Type B pancreatic cell (in vitro differentiated cells): Measurements from ENCODE around the gene NTN3. TPM values are rescaled to one million over a fixed set of nuclear protein-coding genes. Genes with fewer than 3 reads are reported as not detected.

Source experiments
- DNase-seq: peaks from one replicate; pipeline ENCODE4 v3.0.0; 2021; ENCODE audit warnings: mixed read lengths; ENCODE audit not compliant: unreplicated experiment; ENCODE audit errors: extremely low spot score
- H3K27ac Mint-ChIP-seq: 2 replicates; pipeline ENCODE4 v1.8.0; 2021; ENCODE audit warnings: mild to moderate bottlenecking, mixed read lengths
- H3K27me3 Mint-ChIP-seq: 2 replicates; pipeline ENCODE4 v1.8.0; 2021; ENCODE audit warnings: mixed read lengths
- H3K36me3 Mint-ChIP-seq: 2 replicates; pipeline ENCODE4 v1.8.0; 2021; ENCODE audit warnings: mixed read lengths
- H3K4me1 Mint-ChIP-seq: one replicate; pipeline ENCODE4 v1.8.0; 2021; ENCODE audit warnings: mixed read lengths; ENCODE audit not compliant: unreplicated experiment
- H3K4me3 Mint-ChIP-seq: 2 replicates; pipeline ENCODE4 v1.8.0; 2021; ENCODE audit warnings: mild to moderate bottlenecking, mixed read lengths
- H3K9me3 Mint-ChIP-seq: 2 replicates; pipeline ENCODE4 v1.8.0; 2021; ENCODE audit warnings: mixed read lengths
- CTCF ChIP-seq: fragments of 200-600 bp; sonication (generic); conservative IDR thresholded peaks from 2 replicates; pipeline ENCODE4 v1.5.0; 2021; ENCODE audit warnings: antibody characterized with exemption, mild to moderate bottlenecking
- total RNA-seq: library from RNA; stranded (reverse); gene quantifications from 2 replicates; pipeline ENCODE4 v1.2.1, GENCODE V29; 2021; ENCODE audit warnings: low replicate concordance

The NTN3 gene
- total RNA-seq, 1 donor from 2014 or later = 4.5 TPM

GRCh38 chr16:2507052-2507659 is 36.1 kb downstream of the NTN3 start:
- H3K36me3 Mint-ChIP-seq = no peaks in the 10 kb centered on the region
- no peak for DNase-seq
- no peak overlapping the region for H3K27ac Mint-ChIP-seq
- no peak overlapping the region for H3K4me3 Mint-ChIP-seq
- no peaks in the 10 kb centered on the region for H3K9me3 Mint-ChIP-seq
- no peak for TF ChIP-seq CTCF
- no peaks in the 10 kb centered on the region for H3K27me3 Mint-ChIP-seq
- H3K4me1 Mint-ChIP-seq = peaks cover 14% of the 10 kb centered on the region

- no peaks in the 10 kb centered on the region for H3K27me3 Mint-ChIP-seq
- H3K36me3 Mint-ChIP-seq = no peaks in the 10 kb centered on the region
- H3K27ac Mint-ChIP-seq = no peak overlapping the region
- no peak for TF ChIP-seq CTCF
- H3K9me3 Mint-ChIP-seq = no peaks in the 10 kb centered on the region
- H3K4me1 Mint-ChIP-seq = peaks cover 17% of the 10 kb centered on the region
- no peak for DNase-seq
- H3K4me3 Mint-ChIP-seq = no peak overlapping the region
Observed at GRCh38 chr16:2507665-2508064, 36.6 kb downstream of the NTN3 start.

GRCh38 chr16:2508722-2509400 is 37.8 kb downstream of the NTN3 start:
- Mint-ChIP-seq H3K4me1 (peaks cover 17% of the 10 kb centered on the region), H3K27ac (no peak overlapping the region), H3K9me3 (no peaks in the 10 kb centered on the region), H3K27me3 (no peaks in the 10 kb centered on the region), H3K4me3 (no peak overlapping the region), H3K36me3 (no peaks in the 10 kb centered on the region)
- no peak for DNase-seq
- TF ChIP-seq CTCF = no peak

GRCh38 chr16:2511128-2511800 is 40.2 kb downstream of the NTN3 start:
- no peak for DNase-seq

More at GRCh38 chr16:2511128-2511800, 40.2 kb downstream of the NTN3 start:
- Mint-ChIP-seq H3K4me3 (peak overlapping the region; percentile 51), H3K27me3 (no peaks in the 10 kb centered on the region), H3K36me3 (no peaks in the 10 kb centered on the region), H3K27ac (no peak overlapping the region), H3K4me1 (peaks cover 28% of the 10 kb centered on the region), H3K9me3 (no peaks in the 10 kb centered on the region)
- TF ChIP-seq CTCF = no peak
